D721Med (cell line): ENCODE data around the gene SGPP2.

Experiments
- DNase-seq: peaks from one replicate; pipeline ENCODE4 v3.0.0; 2011; ENCODE audit warnings: low spot score; ENCODE audit not compliant: insufficient read length
- FAIRE-seq: peaks from 2 replicates; lab custom pipeline; 2011; peaks lifted over from hg19 to GRCh38; lab: Jason Lieb, UNC
- CTCF ChIP-seq: IDR thresholded peaks from 2 replicates; pipeline ENCODE4 v1.5.1; 2012; ENCODE audit warnings: mild to moderate bottlenecking, control low read depth; ENCODE audit not compliant: insufficient read depth; ENCODE audit errors: missing control alignments

The SGPP2 gene

GRCh38 chr2:222545823-222546795, 121.8 kb downstream of the SGPP2 start:
- FAIRE-seq (no peak), DNase-seq (no peak)
- no peak for TF ChIP-seq CTCF

DNA sequence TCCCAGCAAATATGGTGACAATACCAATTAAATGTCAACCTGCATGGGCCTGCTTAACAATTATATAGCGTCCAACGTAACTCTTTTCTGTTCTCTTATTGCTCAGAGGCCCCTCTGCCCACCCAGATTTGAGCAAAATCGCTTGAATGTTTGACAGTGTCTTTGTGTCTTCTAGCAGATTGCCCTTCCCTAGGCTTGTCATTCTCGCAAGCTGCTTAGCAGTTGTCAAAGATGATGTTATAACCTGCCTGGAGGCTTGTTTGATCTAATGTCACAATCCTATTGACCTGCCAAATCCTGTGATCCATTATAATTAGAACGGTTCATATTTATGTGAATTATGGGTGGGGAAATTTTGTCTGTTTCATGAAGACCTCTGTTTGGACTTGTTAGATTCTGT, 122.7 kb downstream of the SGPP2 start:
- FAIRE-seq (peak; percentile 16), DNase-seq (no peak)
- no peak for TF ChIP-seq CTCF

DNA sequence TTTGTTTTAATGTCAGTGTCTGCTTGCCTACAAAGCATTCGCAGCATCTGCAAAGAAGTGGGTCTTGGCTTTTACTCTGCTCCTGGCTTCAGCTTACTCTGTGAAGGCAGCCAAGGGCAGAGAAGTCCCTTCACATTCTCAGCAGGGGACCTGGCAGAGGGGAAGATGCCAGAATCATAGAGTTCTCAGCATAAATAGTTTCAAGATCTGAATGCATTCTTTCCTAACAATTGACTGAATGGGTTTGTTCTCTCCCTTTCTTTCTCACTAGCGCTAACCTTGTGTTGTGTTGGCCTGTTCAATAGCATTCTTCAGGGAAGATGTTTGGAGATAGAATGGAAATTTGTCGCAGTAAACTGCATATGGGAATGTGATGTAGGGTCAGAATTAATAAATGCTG, 124.6 kb downstream of the SGPP2 start:
- no peak for FAIRE-seq
- DNase-seq, result no peak
- TF ChIP-seq CTCF, result no peak

GRCh38 chr2:222554517-222554916, 130.2 kb downstream of the SGPP2 start:
- FAIRE-seq, result no peak

GRCh38 chr2:222561151-222561550, 136.8 kb downstream of the SGPP2 start:
- DNase-seq (no peak), FAIRE-seq (no peak)
- TF ChIP-seq CTCF, result no peak

More at GRCh38 chr2:222554517-222554916, 130.2 kb downstream of the SGPP2 start:
- TF ChIP-seq CTCF, result no peak
- no peak for DNase-seq

GRCh38 chr2:222561817-222562645, 137.7 kb downstream of the SGPP2 start:
- DNase-seq (peak; percentile 61), FAIRE-seq (peak; percentile 81)
- TF ChIP-seq CTCF, result peak; percentile 74
